Muscle of back (tissue), 11 donors: Measurements from ENCODE around the gene PTTG2. TPM values are rescaled to one million over a fixed set of nuclear protein-coding genes. Genes with fewer than 3 reads are reported as not detected.

Experiments used
- DNase-seq, 3 donors: peaks; one replicate each; pipeline versions ENCODE4 v3.0.0 to v3.0.0-alpha.2; 2013
- polyA plus RNA-seq, 10 donors: library from polyadenylated mRNA; unstranded; fragments of 120-200 nt; gene quantifications; one replicate each; pipeline ENCODE4 v1.2.1, GENCODE V29; 2013; ENCODE audit not compliant: insufficient read length in 10 of 10

Gene PTTG2
- polyA plus RNA-seq, 10 donors: 0.19 TPM; not detected in 9

DNA sequence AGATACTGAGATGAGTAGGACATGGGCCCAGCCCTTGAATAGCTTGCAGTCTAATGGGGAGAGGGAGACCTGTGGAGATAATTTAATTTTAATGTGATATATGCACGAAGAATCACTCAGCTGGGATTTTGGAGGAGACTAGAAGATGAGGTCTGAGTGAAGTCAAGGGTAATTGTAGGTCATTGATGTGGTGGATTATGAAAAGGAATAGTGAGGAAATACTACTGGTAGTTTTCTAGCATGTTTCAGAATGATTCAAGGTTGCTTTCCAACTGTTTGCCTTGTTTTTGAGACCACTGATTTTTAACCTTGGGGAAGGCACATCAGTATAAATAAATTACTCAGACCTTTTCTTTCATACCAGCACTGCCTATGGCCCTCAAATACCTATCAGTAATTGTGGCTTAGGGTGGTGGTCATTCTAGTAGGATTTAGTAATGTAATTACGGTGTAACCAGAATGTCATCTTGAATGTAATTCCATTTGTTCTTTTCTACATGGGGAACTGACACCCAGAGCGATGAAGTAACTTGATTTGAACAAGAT, 25.6 kb downstream of the PTTG2 start:
- DNase-seq: no peak

DNA sequence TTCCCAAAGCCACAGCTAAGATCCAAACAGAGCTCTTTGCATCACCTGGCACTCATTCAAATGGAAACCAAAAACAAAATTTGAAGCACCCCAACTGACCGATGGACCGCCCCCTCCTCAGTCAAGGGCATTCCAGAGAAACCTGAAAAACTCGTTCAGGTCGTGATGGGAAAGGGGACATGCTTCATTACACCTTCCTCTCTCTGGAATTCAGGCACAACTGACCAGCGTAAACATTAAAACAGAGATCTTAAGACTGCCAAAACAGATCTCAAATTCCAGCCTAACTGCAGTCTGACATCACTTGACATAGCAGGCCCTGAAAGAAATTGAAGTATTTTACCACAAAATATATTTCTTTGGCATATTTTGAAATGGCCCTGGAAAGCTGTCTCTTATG, 28.5 kb downstream of the PTTG2 start:
- no peak for DNase-seq

DNA sequence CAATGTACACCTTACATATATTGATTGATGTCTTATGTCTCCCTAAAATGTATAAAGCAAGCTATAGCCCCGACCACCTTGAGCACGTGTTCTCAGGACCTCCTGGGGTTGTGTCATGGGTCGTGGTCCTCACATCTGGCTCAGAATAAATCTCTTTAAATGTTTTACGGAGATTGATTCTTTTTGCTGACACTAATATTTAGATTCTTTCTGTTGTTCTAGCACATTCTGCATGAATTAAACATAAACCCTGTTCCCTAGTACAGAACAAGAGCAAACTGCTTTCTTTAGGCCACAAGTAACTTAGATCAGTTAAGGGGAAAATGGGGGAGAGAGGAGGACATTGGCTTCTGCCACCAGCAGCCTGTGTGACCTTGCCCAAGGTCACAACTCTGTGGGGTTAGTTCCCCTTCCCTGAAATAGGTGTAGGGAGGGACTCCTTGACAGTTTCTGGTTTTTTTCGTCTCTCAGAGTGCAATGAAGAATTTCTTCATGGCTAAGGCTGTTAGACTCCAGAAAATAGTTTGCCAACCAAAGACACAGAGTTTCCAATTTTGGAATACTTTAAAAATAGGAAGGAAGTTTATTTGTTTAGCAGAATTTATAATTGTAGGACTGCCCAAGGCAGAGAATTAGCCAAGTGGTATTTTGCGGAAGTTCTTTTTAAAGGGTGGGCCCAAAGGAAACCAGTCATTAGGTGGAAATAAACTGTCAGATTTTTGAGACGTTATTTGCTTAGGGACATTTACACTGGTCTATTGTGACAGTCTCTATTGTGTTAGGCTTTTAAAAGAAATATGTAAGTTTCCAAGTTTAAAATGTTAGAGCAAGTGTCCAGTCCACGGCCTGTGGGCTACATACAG, 29.4 kb downstream of the PTTG2 start:
- DNase-seq: no peak

DNA sequence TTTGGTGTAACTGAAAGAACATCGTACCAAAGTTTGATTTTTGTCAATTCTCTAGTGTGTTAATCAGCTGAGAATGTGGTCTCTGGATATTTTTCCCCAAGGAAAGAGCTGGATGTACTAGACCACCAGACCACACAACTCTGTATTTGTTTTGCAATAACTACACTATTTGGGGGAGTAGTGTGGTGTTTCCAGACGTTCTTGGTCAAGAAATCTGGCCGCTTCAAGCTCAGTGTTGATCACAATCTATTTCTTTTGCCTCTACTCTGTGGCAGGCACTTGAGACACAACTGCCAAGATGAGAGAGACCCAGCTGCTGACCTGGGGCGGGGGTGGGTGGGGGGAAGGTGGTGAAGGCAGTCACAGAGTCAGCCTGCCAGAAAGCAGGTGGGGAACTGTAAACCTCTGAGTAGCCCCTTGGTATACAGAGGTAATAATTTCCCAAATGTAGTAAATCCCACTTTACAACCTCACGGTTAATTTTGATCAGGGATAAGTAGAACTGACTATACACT, 30.6 kb downstream of the PTTG2 start:
- DNase-seq: no peak

DNA sequence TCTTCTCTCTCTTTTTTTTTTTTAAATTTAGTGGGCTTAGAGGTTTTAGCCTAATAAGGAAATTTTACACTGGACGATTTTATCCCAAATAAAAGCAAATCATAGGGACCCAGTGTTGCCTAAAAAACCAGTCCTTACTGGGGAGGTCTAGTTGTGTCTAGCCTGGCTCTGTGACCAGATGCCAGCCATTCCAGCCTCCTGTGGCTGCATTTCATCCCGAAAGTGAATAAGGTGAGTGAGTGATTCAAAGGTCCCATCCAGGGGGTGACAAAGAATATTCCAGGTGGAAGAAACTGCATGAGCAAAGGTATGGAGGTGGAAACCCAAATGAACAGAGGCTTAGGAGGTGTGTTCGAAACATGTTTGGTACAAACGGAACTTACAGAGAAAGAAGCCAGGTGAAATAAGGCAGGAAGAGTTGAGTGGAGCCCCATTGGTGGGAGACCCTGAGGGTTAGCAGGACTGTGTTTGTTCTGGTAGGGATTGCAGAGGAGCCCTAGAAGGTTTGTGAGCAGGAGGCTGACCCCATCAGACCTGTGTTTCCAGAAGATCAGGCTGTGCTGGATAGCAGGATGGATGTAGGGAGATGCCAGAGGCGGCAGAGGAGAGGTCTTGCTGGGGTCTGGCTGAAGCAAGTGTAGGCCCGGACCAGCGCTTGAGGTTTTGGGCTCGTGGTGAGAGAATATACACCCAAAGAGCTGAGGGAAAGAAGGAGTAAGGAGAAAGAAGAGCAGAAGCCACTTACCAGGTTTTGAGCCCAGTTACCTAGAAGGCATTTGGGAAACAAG, 31.6 kb downstream of the PTTG2 start:
- DNase-seq: no peak

DNA sequence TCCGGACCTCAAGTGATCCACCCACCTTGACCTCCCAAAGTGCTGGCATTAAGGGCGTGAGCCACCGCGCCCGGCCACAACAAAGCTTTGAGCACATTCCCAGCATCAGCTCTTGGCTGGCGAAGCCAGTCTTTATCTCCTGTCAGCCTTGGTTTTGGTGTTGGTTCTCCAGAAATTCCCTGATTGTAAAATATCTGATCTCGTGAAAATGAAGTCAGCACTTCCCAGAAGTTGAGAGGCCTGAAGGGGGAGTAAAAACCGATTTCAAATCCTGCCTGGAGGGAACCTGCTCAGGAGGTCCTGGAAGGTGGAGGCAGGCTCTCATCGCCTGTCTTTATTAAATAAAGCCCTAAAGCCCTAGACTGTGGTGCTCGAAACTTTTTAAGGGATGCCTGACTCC, 33.6 kb downstream of the PTTG2 start:
- DNase-seq: no peak

DNA sequence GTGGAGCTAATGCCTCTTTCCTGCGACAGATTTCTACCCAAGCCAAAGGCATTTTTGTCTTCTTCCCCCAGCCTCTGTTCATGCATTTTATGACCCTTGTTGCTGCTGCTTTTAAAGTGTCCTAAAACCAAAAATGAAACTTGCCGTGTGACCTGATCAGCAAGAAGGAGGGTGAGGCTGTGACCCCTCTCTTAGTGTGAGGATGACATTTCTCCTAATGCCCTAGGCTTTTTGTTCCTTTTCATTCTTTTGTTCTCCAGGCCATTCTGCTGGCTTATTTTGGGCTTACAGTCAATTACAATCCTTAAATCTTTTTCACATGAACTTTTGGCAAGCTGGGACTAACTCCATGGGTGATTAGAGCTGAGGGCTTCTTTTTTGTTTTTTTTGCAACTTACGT, 34.4 kb downstream of the PTTG2 start:
- DNase-seq: no peak

DNA sequence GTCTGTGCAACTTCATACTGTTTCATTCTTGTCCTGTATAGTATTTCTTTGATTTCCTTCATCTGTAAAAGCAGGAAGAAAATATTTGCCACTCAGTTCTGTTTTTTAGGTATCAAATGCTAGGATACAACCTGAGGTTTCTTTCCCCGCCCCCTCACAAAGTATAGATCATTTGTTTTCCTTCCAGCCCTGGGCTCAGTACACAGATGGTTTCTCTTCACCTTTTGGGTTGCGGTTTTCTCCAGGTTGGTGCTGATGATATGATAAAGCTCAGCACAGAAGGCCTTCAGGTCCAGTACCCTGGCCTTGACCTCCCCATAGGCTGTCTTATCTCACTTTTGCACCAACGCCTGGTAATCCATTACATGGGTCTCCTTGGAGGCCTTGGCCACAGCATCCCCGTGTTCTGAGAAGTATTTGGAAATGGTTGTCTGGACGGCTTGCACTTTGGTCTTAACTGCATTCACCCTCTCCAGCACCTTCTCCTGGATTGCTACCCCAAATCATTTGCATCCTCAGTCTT, 35.2 kb downstream of the PTTG2 start:
- DNase-seq: no peak

DNA sequence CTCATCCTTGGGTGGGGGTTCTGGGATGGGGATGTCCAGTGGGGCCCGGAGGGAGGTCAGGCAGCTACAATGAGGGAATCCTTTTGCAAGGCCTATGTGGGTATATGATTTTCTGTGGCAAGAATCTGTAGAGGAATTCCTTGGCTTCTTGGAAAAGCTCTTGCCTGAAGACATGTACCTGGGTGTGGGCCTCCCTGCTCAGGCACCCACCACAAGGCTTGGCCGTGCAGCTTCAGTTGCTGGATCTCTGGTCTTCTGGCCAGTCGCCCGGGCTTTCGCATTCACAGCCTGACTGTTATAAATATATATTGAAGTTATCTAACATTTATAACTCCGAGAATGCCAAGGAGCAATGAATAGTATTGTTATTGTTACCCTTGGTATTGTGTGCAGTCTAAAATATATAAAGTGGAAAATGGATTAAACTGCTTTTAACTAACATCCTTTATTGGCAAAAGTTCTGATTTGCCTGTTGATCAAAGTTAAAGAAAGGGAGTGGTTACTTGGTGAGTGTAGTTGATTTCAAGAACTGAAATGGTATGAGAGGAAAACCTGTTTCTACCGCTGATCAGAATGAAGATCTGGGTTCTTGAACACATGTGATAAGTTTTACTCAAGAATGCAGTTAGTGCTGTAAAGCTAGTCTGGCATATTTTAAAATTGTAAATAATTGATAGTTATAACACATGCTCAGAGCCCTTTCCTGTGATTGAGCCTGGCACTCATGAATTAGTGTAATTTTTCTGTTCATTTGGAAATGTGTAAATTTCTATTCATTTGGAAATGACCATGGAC, 36.0 kb downstream of the PTTG2 start:
- no peak for DNase-seq

DNA sequence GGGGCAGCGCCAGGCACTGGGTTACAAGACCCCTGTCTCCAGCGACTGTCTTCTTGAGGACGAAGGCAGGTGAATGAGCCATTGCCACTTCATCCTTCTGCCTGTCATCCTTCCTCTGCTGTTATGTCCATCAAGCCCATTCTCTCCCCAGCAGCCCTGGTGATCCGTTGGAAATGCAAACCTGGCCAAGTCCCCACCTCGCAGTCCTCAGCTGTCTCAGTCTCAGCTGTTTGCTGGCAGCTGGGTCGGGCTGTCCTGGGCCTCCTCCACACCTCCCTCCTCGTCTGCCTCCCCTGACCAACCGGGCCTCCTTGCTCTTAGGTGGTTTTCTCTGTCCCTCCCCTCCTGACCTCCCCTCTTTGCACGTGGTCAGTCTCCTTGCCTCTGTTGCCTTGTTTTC, 38.0 kb downstream of the PTTG2 start:
- peak in 1 of 3 donors; percentile 30 for DNase-seq

DNA sequence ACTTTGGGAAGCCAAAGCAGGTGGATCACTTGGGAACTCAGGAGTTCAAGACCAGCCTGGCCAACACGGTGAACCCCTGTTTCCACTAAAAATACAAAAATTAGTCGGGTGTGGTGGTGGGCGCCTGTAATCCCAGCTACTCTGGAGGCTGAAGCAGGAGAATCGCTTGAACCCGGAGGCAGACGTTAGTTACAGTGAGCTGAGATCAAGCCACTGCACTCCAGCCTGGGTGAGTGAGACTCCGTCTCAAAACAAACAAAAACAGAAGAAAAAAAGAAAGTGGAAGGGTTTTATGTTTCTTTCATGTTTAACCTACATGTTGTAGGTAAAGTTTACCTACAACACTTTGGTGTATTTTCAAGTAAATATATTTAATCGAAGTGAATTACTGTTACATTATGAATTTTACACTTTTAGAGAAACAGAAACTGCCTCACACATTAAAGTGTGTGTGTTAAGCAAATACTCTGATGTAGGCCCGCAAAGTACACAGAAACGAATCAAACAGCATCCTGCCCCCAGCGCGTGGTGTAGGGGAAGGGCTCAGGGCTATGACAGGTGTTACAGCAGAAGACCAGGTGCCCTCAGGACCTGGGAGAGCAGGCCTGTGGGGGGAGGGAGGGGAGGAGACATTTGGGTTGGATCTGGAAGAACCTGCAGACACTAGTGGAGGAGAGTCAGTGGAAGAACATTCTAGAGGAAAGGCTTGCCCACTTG, 39.0 kb downstream of the PTTG2 start:
- DNase-seq: no peak

DNA sequence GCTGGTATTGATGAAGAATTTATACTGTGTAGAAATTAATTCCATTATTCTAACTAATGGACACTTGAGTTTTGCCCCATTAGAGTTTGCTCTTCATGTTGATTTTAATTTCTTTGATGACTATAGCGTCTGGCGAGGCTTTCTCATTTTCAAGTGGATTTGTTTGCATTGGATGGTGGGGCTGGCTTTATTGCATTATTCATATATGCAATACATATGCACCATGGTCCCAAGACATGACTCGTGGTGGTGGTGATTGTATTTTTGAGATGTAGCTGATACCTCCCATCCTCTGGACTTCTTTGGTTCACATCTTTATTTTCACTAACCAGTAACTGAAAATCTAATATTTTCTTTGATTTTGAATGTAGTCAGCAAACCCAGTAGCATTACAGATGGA, 39.8 kb downstream of the PTTG2 start:
- no peak for DNase-seq

DNA sequence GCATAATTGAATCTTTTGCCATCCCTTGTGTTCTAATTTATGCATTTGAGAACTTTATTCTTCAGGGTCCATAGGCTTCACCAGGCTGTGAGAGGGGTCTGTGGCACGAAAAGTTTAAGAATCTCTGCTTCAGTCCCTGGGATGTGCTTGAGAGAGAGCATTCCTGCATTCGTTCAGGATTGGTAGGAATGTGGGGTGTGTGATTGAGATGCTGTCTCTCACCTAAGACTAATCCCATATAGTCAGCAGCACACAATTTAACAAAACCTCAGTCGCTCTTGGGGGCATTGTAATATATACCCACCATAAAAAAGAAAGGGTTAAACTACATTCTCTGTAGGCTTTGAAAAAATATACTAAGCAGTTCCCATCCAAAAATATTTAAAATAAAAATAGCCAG, 41.7 kb downstream of the PTTG2 start:
- DNase-seq: no peak

DNA sequence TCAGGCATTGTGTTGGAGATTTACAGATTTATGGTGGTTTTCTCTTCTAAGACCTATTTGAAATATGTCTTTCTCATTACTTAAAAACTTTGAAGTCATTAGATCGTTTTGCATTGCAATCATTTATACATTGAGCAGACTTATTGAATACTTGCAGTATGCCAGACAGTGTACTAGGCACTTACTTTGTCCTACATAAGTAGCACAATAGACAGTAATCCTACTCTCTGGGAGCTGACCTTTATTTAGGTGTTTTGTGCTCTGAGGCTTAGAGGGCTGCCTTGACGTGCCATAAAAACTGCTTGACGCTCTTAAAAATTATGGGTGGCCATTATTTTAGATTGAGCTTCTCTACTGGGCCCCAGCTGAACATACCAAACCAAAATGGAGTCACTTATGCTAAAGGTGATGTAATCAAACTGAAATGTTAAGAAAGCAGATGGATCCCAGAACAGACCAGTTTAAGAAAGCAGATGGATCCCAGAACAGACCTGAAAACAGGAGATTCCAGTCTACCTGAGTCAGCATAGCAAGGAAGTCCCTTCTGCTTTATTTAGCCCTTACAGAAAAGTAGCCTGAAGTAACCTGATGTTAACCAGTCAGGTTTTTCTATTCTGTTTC, 42.4 kb downstream of the PTTG2 start:
- no peak for DNase-seq

DNA sequence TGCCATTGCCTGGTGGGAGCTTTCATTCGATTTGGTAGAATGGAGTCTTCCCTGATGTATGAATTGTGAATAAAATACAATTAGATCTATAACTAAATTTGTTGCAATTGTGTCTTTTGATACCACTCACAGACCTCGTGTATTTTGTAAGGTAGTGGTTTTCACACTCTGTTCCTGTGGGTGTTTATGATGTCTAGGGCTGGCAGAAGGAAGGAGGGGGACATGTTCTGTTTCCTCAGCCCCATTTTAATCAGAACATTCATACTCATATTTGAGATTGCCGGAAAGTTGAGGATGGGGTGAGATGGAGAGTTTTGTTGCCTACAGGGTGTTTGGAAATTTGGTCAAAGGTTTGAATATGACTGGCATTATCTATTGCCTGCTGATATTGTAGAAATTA, 42.9 kb downstream of the PTTG2 start:
- DNase-seq: no peak

DNA sequence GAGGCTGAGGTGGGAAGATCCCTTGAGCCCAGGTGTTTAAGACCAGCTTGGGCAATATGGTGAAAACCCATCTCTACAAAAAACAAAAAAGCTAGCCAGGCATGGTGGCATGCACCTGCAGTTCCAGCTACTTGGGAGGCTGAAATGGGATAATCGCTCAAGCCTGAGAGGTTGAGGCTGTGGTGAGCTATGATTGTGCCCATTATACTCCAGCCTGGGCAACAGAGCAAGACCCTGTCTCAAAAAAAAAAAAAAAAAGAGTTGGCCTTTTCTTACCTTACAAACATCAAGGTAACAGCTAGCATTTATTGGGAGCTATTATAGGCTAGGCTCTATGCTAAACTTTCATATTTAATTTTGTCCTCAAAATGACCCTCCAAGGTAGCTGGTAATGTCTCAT, 43.4 kb downstream of the PTTG2 start:
- DNase-seq: no peak

DNA sequence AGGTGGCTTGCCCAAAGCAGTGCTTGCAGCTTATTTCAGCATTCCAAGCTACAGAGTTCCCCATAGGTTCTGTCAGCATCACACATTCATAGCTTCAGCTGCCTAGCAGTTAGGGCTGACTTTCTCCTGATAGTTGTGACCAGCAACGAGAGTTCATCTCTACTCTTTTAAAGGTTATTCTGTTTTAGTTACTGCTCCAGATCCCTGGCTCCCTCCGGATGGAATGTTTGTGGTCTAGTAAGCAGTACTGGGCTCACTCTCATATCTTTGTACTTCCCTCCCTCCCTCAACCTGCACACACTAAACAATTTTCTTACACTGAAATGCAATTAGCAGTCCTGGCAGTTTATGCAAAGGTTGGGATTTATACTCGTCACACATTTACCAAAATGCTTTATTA, 43.9 kb downstream of the PTTG2 start:
- DNase-seq: no peak

DNA sequence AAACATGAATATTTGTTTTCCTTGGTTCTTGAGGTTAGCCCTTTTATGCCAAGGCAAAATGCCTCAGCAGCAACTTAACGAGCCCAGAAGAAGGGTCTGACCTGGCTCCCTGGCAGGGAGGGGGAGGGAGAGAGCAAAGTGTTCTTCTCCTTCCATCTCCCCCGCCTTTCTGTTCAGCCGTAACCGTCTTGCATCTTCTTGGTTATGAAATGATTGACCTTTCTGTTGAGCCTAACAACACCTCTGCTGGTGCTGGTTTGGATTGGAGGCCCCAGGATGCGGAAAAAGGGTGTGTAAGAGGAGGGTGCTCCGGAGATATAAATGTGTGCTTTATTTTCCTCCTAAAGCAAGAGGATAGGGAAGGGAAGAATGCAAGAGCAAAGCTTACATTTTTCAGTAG, 44.7 kb downstream of the PTTG2 start:
- no peak for DNase-seq

DNA sequence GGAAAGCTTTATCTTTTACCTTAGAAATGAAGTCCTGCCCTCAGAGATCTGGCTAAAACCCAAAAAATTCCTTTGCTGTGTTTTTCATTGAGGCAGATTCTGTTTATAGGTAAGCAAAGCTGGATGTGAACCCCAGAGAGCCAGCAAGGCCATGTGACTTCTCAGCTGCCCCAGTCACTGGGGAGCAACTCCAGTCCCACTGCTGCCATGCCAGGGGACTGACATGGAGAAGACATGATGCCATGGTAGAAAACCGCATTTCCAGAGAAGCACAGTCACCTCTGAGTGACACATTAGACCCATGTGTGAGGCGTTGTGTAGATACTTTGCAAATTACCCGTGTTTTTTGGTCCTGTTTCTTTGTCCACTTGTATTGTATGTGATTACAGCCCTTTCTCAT, 45.4 kb downstream of the PTTG2 start:
- no peak for DNase-seq

DNA sequence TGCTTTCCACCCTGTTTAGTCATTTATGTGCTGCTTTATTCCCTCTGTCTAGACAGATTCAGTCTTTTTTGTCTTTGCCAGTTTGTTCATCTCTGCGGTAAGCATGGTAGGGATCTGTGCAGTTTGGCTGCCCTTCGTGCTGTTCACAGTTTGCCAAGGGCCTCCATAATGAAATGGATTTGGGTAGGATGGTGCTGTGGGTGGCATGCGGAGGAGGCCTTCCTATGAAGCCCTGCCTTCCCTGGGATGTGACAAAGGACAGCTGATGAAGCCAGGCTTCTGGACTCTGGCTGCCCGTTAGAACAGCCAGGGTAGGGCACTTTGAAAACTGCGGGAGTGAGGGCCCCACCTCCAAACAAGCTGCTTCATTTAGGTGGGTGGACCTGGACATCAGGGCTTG, 47.4 kb downstream of the PTTG2 start:
- no peak for DNase-seq
